HG03097 (cell line): ENCODE results near the gene IFFO2.
"Not testable (repeated sequence)": the region's sequence is repeated elsewhere in the genome, so short reads cannot be mapped to it uniquely, and the experiment has no call there.

Source experiments
- ATAC-seq: cut with Tn5 transposase; IDR thresholded peaks from one replicate; pipeline ENCODE4 v1.9.1; 2021; ENCODE audit not compliant: unreplicated experiment, low FRiP score

The IFFO2 gene

GRCh38 chr1:18901147-18901951, 55.1 kb downstream of the IFFO2 start:
- ATAC-seq: no peak

DNA sequence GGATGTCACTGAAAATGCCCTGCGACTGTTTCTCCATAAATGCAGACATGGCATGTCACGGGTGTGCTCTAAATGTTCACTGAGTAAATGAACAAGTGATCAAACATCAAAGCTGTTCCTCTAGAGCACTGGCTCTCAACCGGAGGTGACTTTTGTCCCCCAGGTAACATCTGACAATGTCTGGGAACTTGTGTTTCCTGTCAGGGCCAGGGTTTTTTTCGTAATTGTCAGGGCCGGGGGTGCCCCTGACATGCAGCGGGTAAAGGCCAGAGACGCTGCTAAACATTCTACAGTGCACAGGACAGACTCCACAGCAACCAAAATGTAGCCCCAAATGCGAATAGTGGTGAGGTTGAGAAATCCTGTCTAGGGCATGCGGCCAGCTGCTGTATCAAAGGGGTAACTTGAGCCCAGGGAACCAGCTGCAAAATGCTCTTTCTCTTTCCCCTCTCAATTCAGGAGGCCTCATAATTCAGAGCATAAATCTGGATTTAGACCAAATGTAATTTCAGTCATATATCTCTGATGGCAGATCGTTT, 56.1 kb downstream of the IFFO2 start:
- ATAC-seq: no peak

- ATAC-seq: no peak
Measured at GRCh38 chr1:18899363-18900049, 57.0 kb downstream of the IFFO2 start.

GRCh38 chr1:18898567-18898966, 57.9 kb downstream of the IFFO2 start:
- no peak for ATAC-seq

DNA sequence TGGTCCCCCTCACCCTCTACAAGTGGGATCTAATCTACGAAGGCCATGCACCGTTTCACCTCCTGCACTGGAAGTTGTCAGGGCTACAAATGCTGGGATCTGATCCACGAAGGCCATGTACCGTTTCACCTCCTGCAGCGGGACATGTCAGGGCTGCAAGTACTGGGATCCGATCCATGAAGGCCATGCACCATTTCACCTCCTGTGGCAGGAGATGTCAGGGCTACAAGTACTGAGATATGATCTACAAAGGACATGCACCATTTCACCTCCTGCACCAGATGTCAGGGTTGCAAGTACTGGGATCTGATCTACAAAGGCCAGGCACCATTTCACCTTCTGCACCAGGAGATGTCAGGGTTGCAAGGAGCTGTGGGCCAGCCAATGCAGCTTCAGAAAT, 61.2 kb downstream of the IFFO2 start:
- ATAC-seq: no peak

- no peak for ATAC-seq
Measured at GRCh38 chr1:18893120-18893519, 63.4 kb downstream of the IFFO2 start.

DNA sequence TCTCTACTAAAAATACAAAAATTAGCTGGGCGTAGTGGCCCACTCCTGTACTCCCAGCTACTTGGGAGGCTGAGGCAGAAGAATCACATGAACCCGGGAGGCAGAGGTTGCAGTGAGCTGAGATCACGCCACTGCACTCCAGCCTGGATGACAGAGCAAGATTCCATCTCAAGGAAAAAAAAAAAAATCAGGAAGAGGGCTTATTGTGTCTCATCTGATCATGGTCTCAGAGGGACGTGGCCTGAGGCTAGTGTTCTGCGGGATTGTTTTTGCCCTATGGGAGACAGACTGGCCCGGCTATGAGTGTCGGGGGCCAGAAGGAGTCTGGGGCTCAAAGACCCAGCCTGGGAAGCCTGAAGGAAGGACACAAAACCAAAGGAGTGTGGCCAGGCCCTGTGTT, 64.6 kb downstream of the IFFO2 start:
- ATAC-seq: not testable (repeated sequence)

GRCh38 chr1:18891426-18891780, 65.1 kb downstream of the IFFO2 start:
- ATAC-seq: no peak

GRCh38 chr1:18890706-18891425, 65.6 kb downstream of the IFFO2 start:
- ATAC-seq: no peak

DNA sequence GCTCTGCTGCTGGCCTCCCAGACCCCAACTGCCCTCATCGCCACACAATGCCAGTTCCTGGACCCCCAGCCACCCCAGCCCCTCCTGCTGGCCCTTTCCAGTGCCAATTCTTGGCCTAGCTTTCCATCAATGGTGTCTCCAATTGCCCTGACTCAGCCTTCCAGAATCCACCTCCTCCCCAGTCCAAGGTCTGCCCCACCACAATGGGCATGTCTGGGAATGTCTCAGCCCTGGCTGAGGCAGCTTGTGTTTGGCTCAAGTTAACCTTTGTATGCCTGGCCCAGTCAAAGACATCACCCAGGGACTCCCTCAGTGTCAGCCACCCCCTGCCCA, 70.5 kb downstream of the IFFO2 start:
- ATAC-seq: no peak

DNA sequence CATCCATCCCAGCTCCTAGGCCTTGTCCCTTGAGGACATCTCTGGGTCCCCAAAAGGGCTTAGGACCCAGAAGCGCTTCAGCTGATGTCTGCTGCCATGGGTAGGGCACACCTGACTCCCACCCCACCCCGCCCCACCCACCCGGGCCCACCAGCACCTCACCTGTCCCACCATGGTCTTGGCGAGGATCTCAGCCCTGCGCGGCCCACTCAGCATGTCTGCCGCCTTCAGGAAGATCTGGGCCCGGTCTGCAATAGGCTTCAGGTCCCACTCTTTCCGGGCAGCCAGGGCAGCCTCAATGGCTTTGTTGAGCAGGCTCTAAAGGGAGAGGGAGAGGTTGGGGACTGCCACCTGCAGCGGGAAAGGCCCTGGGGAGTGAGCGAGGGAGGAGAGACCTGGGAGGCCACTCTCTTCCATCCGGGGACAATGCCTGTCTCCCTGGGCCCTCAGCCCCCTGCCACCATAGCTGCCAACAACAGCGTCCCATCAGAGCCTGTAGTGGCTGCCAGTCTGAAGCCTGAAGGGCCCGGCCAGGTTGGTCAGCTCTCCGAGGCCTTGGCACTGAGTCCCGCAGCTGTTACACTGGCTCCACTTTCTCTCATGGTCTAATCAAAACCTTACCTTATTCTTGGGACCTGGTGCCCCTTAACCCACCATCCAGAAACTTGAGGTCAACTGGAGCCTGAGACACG, 71.0 kb downstream of the IFFO2 start:
- no peak for ATAC-seq

GRCh38 chr1:18884727-18885126, 71.7 kb downstream of the IFFO2 start:
- ATAC-seq: no peak

DNA sequence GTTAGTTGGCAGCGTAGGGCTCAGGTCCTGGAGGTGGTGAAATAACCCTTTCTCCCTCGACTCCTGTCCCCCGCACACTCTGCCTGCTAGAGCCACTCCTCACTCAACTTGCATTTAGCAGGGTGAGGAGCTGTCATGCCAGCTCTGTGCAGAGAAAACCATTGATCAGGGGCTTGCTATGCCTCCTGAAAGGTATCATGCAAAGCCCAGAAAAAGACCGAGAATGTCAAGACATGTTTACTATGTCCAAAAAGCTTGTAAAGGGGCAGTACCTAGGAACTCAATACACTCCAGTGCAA, 72.1 kb downstream of the IFFO2 start:
- no peak for ATAC-seq

DNA sequence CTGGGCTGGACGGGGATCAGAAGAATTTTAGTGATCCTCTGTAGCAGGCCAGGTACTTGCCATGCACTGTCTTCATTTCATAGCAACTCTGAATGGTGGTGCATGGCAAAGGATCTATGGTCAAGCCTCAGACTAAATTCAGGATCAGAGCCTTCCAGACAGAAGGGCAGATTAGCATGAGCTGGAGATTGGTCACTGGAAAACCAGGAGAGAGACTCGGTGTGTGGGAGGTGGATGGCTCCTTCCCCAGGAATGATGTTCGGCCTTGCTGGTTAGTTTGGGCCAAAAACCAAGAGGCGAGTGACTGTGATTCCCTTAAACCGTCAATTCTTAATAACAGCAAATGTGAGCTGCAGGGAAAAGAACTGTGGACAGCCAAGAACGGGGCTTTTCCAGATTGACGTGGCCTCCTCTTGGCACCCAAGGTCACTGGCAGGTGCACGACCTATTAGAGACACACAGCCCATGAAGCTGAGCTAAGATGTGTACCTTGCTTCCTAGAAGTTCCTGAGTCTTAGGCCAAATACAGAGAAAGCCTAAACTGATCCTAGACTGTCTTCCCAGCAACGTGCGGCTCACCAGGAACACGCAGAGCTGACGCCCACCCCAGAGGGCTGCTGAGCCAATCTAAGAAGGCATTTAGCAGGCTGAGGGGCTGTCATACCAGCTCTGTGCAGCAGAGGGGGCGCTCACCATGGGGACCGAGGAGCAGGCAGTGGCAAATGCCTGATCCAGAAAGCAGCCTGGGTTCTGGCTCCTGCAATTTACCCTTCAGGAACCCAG, 72.6 kb downstream of the IFFO2 start:
- no peak for ATAC-seq

GRCh38 chr1:18883079-18883478, 73.4 kb downstream of the IFFO2 start:
- no peak for ATAC-seq

DNA sequence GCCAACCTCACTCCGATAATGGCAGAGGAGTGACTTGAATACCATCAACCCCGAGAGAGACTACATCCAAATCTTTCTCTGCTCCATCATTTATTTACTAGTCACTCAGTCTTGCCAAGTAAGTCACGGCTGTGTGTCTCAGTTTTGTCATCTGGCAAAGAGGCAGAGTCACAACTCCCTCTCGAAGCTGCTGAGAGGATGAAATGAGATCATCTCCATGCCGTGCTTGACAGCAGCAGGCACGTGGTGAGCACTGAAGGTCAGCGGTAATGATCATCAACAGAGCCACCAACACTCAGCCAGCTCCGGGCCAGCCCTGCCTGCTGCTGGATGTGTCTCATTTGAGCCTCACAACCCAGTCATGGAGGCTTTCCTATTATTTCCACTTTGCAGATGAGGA, 74.0 kb downstream of the IFFO2 start:
- ATAC-seq: no peak

DNA sequence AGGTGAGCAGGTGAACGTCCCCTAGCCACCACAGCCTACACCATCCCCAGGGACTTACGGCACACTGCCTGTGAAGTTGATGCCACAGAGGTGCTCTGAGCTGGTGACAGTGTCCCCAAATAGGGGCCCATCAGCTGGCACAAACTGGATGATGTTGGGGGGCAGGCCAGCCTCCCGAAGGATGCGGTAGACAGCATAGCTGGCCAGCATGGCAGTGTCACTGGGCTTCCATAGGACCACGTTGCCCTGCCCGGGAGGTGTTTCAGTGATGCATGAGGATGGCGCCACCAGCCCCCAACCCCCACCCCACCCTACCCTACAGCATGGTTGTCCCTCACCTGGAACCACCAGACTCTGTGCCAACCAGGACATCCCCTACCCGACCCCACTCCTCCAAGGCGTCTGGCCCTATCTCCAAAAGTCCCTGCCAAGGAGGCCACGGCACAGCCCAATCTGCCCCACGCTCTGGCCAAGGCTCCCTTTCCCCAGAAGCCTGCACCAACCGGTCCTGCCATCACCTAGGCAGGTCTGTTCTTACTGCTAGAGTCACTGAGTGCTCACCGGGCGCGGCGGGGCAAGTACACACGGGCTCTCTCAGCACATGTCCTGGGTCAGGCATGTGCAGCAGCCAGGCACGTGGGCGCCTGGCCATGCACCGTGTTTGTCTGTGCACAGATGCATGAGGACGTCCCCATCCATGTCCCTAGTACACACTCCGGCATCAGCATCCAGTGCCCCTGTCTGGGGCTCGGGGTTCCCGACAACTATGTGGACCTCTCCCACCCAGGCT, 74.6 kb downstream of the IFFO2 start:
- ATAC-seq: no peak

- ATAC-seq: no peak
Measured at GRCh38 chr1:18881164-18881563, 75.3 kb downstream of the IFFO2 start.

DNA sequence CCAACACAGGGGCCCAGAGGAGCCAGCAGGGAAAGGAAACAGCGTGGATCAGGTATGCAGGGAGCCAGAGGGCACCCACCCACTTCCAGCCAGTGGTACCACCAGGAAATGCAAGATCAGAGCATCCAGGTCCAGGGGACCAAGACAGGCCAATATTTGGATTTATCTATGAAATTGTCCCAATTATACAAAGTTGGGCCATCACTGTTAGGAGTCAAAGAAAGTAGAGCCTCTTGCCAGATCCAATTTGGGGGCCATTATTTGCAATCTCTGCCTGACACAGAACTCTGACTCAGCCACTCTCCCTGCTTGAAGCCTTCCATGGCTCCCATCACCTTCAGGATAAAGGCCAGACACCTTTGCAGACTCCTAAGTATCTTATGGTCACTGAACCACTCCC, 75.9 kb downstream of the IFFO2 start:
- no peak for ATAC-seq
